Measurements from ENCODE around the gene VAMP8. TPM values are rescaled to one million over a fixed set of nuclear protein-coding genes. Genes with fewer than 3 reads are reported as not detected.

The VAMP8 gene
- total and polyA plus RNA-seq, 2 of the 8 experiments (the other 6 are each of a cell fraction or from before 2014, with no cell fraction given), result 34.4 to 69.7 TPM

GRCh38 chr2:85628658-85629057 lies 51.3 kb downstream of the VAMP8 start:
- H2BK20ac ChIP-seq (ENCODE audit: low read length), result no peak overlapping the region
- H3K4me3 ChIP-seq (ENCODE audit: extremely low read depth in 1 of 4, insufficient read depth in 2 of 4, low read depth in 3 of 4, low read length in 4 of 4), result no peak overlapping the region
- H3K18ac ChIP-seq (ENCODE audit: extremely low read depth, low read length), result no peak overlapping the region
- H2AK5ac ChIP-seq (ENCODE audit: low read depth, low read length), result no peak overlapping the region
- no peak overlapping the region for H2BK15ac ChIP-seq (ENCODE audit: low read length)
- DNase-seq (ENCODE audit: low read depth in 1 of 2, low spot score in 2 of 2), result no peak
- no peak overlapping the region for H2BK120ac ChIP-seq (replicated peaks; ENCODE audit: low read depth, low read length)
- ChIA-PET POLR2A (ENCODE audit: partially characterized antibody) (interaction anchor here (1.2 to 2.0 kb wide), 3 partner anchors 8 to 24 kb away, joined by 4 to 9 read pairs (median 8); no protein-coding TSS in a partner anchor), CTCF (ENCODE audit: partially characterized antibody) (interaction anchor here (0.6 to 4.5 kb wide), 4 partner anchors 8 to 222 kb away, joined by 3 to 34 read pairs (median 4); no protein-coding TSS in a partner anchor)
- no peaks in the 10 kb centered on the region for H3K23me2 ChIP-seq (ENCODE audit: low read depth, low read length)
- no peaks in the 10 kb centered on the region; a peak in 1 of 4 replicates for H3K79me2 ChIP-seq (ENCODE audit: control insufficient read depth in 1 of 2, insufficient read depth in 2 of 2, low read length in 2 of 2)
- no peak overlapping the region for H3K4me2 ChIP-seq (ENCODE audit: insufficient read depth in 1 of 2, low read depth in 2 of 2, low read length in 2 of 2)
- 85% methylated on average over 2 of the region's 2 CpGs; no CpG with 5 or more reads in 1 of the 2 experiments for WGBS, 2 experiments (ENCODE audit: extremely low coverage in 1 of 2, insufficient coverage in 1 of 2, insufficient read length in 1 of 2, insufficient replicate concordance in 2 of 2, low coverage in 1 of 2, low lambda C conversion rate in 2 of 2, missing lambda C conversion rate in 1 of 2)
- no peak overlapping the region for H4K8ac ChIP-seq (ENCODE audit: extremely low read depth, insufficient read depth, low read length)
- no peak overlapping the region for H2BK5ac ChIP-seq (ENCODE audit: low read depth, low read length)
- no peak overlapping the region for H3K9ac ChIP-seq (replicated peaks in 1 of 4; ENCODE audit: extremely low read depth in 1 of 4, low read depth in 3 of 4, low read length in 3 of 4)
- H4K20me1 ChIP-seq (replicated peaks in 1 of 2; ENCODE audit: control insufficient read depth in 1 of 2, insufficient read depth in 2 of 2, low read length in 2 of 2), result peaks cover 0 to 7% of the 10 kb centered on the region in 2 experiments
- FAIRE-seq, result no peak
- no peak overlapping the region for H3K4ac ChIP-seq (replicated peaks; ENCODE audit: insufficient read length, low read depth, low read length)
- no peak overlapping the region for H3K23ac ChIP-seq (ENCODE audit: insufficient read length)
- no peaks in the 10 kb centered on the region for H3K27me3 ChIP-seq (replicated peaks in 1 of 4; ENCODE audit: control insufficient read depth in 3 of 4, extremely low read depth in 1 of 4, insufficient read depth in 3 of 4, low read length in 3 of 4)
- H3K14ac ChIP-seq (ENCODE audit: insufficient read length), result no peak overlapping the region
- H4K5ac ChIP-seq (ENCODE audit: insufficient read length, low read depth, low read length), result no peak overlapping the region
- H2AFZ ChIP-seq (ENCODE audit: low read length), result no peak overlapping the region
- 0 out of 2 replicates have a peak, but pooled peaks cover 3% of the 10 kb centered on the region for H3K79me1 ChIP-seq (ENCODE audit: low read depth, low read length)
- H3K36me3 ChIP-seq (ENCODE audit: control insufficient read depth in 2 of 4, insufficient read depth in 4 of 4, low read length in 3 of 4), result peaks cover 24 to 85% (median 59%) of the 10 kb centered on the region in 4 experiments
- H4K91ac ChIP-seq (replicated peaks; ENCODE audit: insufficient read length, low read length), result no peak overlapping the region
- no peak overlapping the region for H3K27ac ChIP-seq (ENCODE audit: low read depth, low read length)
- H3K56ac ChIP-seq (replicated peaks; ENCODE audit: insufficient read length, low read depth, low read length), result no peak overlapping the region
- H2BK12ac ChIP-seq (ENCODE audit: low read depth, low read length), result no peak overlapping the region
- H3K4me1 ChIP-seq (replicated peaks in 1 of 4; ENCODE audit: control insufficient read depth in 3 of 4, insufficient read depth in 4 of 4, low read length in 3 of 4), result no peaks in the 10 kb centered on the region
- H3K9me3 ChIP-seq (ENCODE audit: insufficient read depth in 2 of 2, low read depth in 1 of 2, low read length in 1 of 2), result no peaks in the 10 kb centered on the region
- no peak for TF ChIP-seq E2F6 (IDR thresholded peaks at IDR 0.05)
- no peak for TF ChIP-seq PHF8 (conservative IDR thresholded peaks at IDR 0.05; ENCODE audit: low read depth, low read length)
- TF ChIP-seq SP4 (IDR thresholded peaks at IDR 0.05; ENCODE audit: low read length), result no peak
- TF ChIP-seq RNF2 (IDR thresholded peaks at IDR 0.05; ENCODE audit: borderline replicate concordance, low read depth, low read length, missing control alignments, poor library complexity, severe bottlenecking), result no peak
- no peak for TF ChIP-seq CHD2 (IDR thresholded peaks at IDR 0.05; ENCODE audit: low read length)
- TF ChIP-seq ASH2L (IDR thresholded peaks at IDR 0.05; ENCODE audit: low read length), result no peak
- TF ChIP-seq CTBP2 (IDR thresholded peaks at IDR 0.05; ENCODE audit: borderline replicate concordance, insufficient read depth, insufficient read length, low read length), result no peak
- TF ChIP-seq KDM5A (IDR thresholded peaks at IDR 0.05; ENCODE audit: low read length), result no peak
- TF ChIP-seq CHD1 (IDR thresholded peaks at IDR 0.05; ENCODE audit: low read depth, low read length), result no peak
- TF ChIP-seq EP300 (IDR thresholded peaks at IDR 0.05; ENCODE audit: borderline replicate concordance in 1 of 2, low read depth in 2 of 2, low read length in 2 of 2), result no peak
- TF ChIP-seq NRF1 (IDR thresholded peaks at IDR 0.05; ENCODE audit: low read depth, low read length), result no peak
- no peak for TF ChIP-seq TAF1 (IDR thresholded peaks at IDR 0.05; ENCODE audit: low read depth, low read length)
- no peak for TF ChIP-seq KDM1A (IDR thresholded peaks at IDR 0.05; ENCODE audit: borderline replicate concordance, low read length)

All from H1 (cell line).